ENCODE data around the gene AHRR. TPM values are rescaled to one million over a fixed set of nuclear protein-coding genes. Genes with fewer than 3 reads are reported as not detected.
"Not testable (repeated sequence)": the region's sequence is repeated elsewhere in the genome, so short reads cannot be mapped to it uniquely, and the experiment has no call there.

Gene AHRR
- total and polyA plus RNA-seq, 2 experiments from 2014 or later: 1.8 to 2.4 TPM

- Histone ChIP-seq H3K9me2 (replicated peaks; ENCODE audit: insufficient read depth) (no peaks in the 10 kb centered on the region), H3K36me3 (replicated peaks; ENCODE audit: insufficient read depth, low read depth) (no peaks in the 10 kb centered on the region), H3K4me1 (ENCODE audit: insufficient read depth) (no peaks in the 10 kb centered on the region), H3K4me2 (no peak overlapping the region), H3K27ac (no peak overlapping the region), H3K4me3 (no peak overlapping the region), H3K79me2 (no peaks in the 10 kb centered on the region), H3K9me3 (ENCODE audit: low read depth) (peaks cover 7% of the 10 kb centered on the region), H2AFZ (no peak overlapping the region), H3K27me3 (no peaks in the 10 kb centered on the region), H4K20me1 (ENCODE audit: insufficient read depth, poor library complexity, severe bottlenecking) (no peaks in the 10 kb centered on the region)
- TF ChIP-seq CTCF (IDR thresholded peaks at IDR 0.05; ENCODE audit: poor library complexity) (no peak), EZH2phosphoT487 (IDR thresholded peaks at IDR 0.05; ENCODE audit: low read depth, severe bottlenecking, unreplicated experiment) (no peak), EZH2 (IDR thresholded peaks at IDR 0.05; ENCODE audit: borderline replicate concordance) (no peak)
- 87% methylated on average over 3 of the region's 3 CpGs for WGBS (ENCODE audit: low lambda C conversion rate, missing lambda C conversion rate)
- no peak for DNase-seq (ENCODE audit: low spot score)
These were observed 62.1 kb downstream of the AHRR start for GRCh38 chr5:383621-384020.

- H3K36me3 ChIP-seq (replicated peaks; ENCODE audit: insufficient read depth, low read depth); H3K4me2 ChIP-seq; H2AFZ ChIP-seq; H3K27me3 ChIP-seq; H3K9me3 ChIP-seq (ENCODE audit: low read depth); H3K27ac ChIP-seq; DNase-seq (ENCODE audit: low spot score); H3K4me1 ChIP-seq (ENCODE audit: insufficient read depth); H3K9me2 ChIP-seq (replicated peaks; ENCODE audit: insufficient read depth); H3K4me3 ChIP-seq; H4K20me1 ChIP-seq (ENCODE audit: insufficient read depth, poor library complexity, severe bottlenecking); H3K79me2 ChIP-seq: not testable (repeated sequence)
- 86% methylated on average over 7 of the region's 7 CpGs for whole genome bisulfite sequencing (ENCODE audit: low lambda C conversion rate, missing lambda C conversion rate)
These were observed 63.1 kb downstream of the AHRR start for GRCh38 chr5:384576-384975.

GRCh38 chr5:385321-385720, 63.8 kb downstream of the AHRR start:
- Histone ChIP-seq H3K36me3 (replicated peaks; ENCODE audit: insufficient read depth, low read depth) (no peaks in the 10 kb centered on the region), H4K20me1 (ENCODE audit: insufficient read depth, poor library complexity, severe bottlenecking) (no peaks in the 10 kb centered on the region), H3K79me2 (no peaks in the 10 kb centered on the region), H3K4me1 (ENCODE audit: insufficient read depth) (no peaks in the 10 kb centered on the region), H3K27me3 (no peaks in the 10 kb centered on the region), H3K9me3 (ENCODE audit: low read depth) (peaks cover 7% of the 10 kb centered on the region), H3K9me2 (replicated peaks; ENCODE audit: insufficient read depth) (no peaks in the 10 kb centered on the region), H3K4me3 (no peak overlapping the region), H3K27ac (no peak overlapping the region), H3K4me2 (no peak overlapping the region), H2AFZ (no peak overlapping the region)
- 100% methylated on average over 1 of the region's 1 CpG for WGBS (ENCODE audit: low lambda C conversion rate, missing lambda C conversion rate)
- no peak for TF ChIP-seq EZH2 (IDR thresholded peaks at IDR 0.05; ENCODE audit: borderline replicate concordance)
- TF ChIP-seq EZH2phosphoT487 (IDR thresholded peaks at IDR 0.05; ENCODE audit: low read depth, severe bottlenecking, unreplicated experiment): no peak
- no peak for TF ChIP-seq CTCF (IDR thresholded peaks at IDR 0.05; ENCODE audit: poor library complexity)
- no peak for DNase-seq (ENCODE audit: low spot score)

GRCh38 chr5:386432-387341, 65.2 kb downstream of the AHRR start:
- no peaks in the 10 kb centered on the region for H3K36me3 ChIP-seq (replicated peaks; ENCODE audit: insufficient read depth, low read depth)
- peak overlapping the region; percentile 2 for H3K27ac ChIP-seq
- H3K9me3 ChIP-seq (ENCODE audit: low read depth): peaks cover 7% of the 10 kb centered on the region
- no peak overlapping the region for H3K4me3 ChIP-seq
- TF ChIP-seq EZH2phosphoT487 (IDR thresholded peaks at IDR 0.05; ENCODE audit: low read depth, severe bottlenecking, unreplicated experiment) (no peak), CTCF (IDR thresholded peaks at IDR 0.05; ENCODE audit: poor library complexity) (no peak), EZH2 (IDR thresholded peaks at IDR 0.05; ENCODE audit: borderline replicate concordance) (no peak)
- no peaks in the 10 kb centered on the region for H3K9me2 ChIP-seq (replicated peaks; ENCODE audit: insufficient read depth)
- DNase-seq (ENCODE audit: low spot score): peak; percentile 34
- H3K4me2 ChIP-seq: no peak overlapping the region
- no peak overlapping the region for H2AFZ ChIP-seq
- WGBS (ENCODE audit: low lambda C conversion rate, missing lambda C conversion rate): 71% methylated on average over 18 of the region's 18 CpGs
- H3K4me1 ChIP-seq (ENCODE audit: insufficient read depth): no peaks in the 10 kb centered on the region
- H3K79me2 ChIP-seq: no peaks in the 10 kb centered on the region
- H3K27me3 ChIP-seq: no peaks in the 10 kb centered on the region
- H4K20me1 ChIP-seq (ENCODE audit: insufficient read depth, poor library complexity, severe bottlenecking): no peaks in the 10 kb centered on the region
